ENCODE results near the gene TNFRSF6B. TPM values are rescaled to one million over a fixed set of nuclear protein-coding genes. Genes with fewer than 3 reads are reported as not detected.

The TNFRSF6B gene
- total RNA-seq, 1 donor = not detected

DNA sequence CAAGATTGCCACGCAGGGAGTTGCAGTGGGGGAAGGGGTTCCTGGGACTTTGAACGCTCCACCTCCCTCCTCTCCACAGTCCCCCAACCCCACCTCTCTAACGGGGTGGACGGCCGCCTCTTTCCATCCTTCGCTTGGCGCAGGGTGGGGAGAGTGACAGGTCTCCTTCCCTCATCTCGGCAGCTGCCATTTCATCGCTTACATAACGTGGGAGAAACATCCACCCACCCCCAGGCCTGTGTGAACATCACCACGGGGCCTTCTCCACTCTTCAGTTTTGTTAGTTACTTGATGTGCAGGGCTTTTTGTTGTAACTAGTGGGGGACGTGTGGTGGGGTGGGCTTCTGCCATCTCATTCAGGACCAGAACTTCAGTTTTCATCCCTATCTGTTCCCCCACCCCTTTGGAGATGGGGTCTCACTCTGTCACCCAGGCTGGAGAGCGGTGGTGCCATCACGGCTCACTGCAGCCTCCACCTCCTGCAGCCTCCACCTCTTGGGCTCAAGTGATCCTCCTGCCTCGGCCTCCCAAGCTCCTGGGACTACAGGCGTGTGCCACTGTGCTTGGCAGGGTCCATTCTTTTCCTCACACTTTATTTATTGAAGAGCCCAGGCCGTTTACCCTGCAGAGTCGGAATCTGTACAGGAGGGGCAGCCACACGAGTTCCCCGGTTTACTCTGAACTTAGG, 20.6 kb upstream of the TNFRSF6B start:
- no peaks in the 10 kb centered on the region for H3K27me3 ChIP-seq (ENCODE audit: insufficient read depth, low read length)
- no peak overlapping the region for H3K4me3 ChIP-seq (ENCODE audit: low read length)
- H3K4me1 ChIP-seq (ENCODE audit: insufficient read depth, low read length) = no peaks in the 10 kb centered on the region
- no peaks in the 10 kb centered on the region for H3K9me3 ChIP-seq (ENCODE audit: low read depth, low read length)

DNA sequence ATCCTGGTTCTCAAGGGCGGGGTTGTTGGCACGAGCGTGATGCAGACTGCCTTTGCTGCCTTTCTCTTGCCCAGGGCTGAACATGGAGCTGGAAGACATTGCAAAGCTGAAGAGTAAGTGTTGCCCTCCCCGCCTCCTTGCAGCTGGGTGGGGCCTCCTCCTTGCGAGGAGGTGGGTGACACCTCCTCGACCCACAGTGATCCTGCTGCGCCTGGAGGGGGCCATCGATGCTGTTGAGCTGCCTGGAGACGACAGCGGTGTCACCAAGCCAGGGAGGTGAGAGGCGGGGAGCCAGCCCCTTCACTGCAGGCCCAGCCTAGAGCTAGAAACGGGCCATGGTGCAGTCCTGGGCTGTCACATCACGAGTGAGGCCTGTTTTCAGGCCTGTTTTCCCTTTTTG, 18.4 kb upstream of the TNFRSF6B start:
- no peak overlapping the region for H3K4me3 ChIP-seq (ENCODE audit: low read length)
- H3K4me1 ChIP-seq (ENCODE audit: insufficient read depth, low read length) = no peaks in the 10 kb centered on the region
- H3K27me3 ChIP-seq (ENCODE audit: insufficient read depth, low read length) = no peaks in the 10 kb centered on the region
- H3K9me3 ChIP-seq (ENCODE audit: low read depth, low read length) = no peaks in the 10 kb centered on the region

DNA sequence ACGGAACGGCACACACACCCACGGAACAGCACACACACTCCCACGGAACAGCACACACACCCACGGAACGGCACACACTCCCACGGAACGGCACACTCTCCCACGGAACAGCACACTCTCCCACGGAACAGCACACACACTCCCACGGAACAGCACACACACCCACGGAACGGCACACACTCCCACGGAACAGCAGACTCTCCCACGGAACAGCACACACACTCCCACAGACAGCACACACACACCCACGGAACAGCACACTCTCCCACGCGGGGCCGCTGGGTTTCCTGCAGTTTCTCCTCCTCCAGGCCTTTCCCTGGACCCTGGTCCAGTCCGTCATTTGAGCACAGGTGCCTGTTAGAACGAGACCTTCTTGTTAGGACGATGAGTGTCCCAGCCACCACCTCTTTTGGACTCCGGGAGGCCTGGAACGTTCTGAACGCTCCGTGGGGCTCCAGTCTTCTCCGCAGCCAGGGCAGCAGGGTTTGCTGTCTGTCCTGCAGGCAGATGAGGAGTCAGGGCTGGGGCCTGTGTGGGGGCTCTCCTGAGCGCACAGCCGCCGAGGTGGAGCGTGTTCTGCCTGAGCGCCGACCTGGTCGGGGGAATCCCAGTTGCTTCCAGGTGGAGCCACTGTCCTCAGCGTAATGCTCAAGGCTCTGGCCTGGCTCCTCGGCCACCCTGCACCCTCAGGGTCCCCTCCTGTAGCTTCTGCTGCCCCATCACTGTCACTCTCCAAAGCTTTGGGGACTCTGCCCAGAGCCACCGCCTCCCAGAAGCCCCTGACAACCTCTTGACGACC, 17.6 kb upstream of the TNFRSF6B start:
- H3K27me3 ChIP-seq (ENCODE audit: insufficient read depth, low read length) = no peaks in the 10 kb centered on the region
- no peak overlapping the region for H3K4me3 ChIP-seq (ENCODE audit: low read length)
- H3K4me1 ChIP-seq (ENCODE audit: insufficient read depth, low read length) = no peaks in the 10 kb centered on the region
- no peaks in the 10 kb centered on the region for H3K9me3 ChIP-seq (ENCODE audit: low read depth, low read length)

DNA sequence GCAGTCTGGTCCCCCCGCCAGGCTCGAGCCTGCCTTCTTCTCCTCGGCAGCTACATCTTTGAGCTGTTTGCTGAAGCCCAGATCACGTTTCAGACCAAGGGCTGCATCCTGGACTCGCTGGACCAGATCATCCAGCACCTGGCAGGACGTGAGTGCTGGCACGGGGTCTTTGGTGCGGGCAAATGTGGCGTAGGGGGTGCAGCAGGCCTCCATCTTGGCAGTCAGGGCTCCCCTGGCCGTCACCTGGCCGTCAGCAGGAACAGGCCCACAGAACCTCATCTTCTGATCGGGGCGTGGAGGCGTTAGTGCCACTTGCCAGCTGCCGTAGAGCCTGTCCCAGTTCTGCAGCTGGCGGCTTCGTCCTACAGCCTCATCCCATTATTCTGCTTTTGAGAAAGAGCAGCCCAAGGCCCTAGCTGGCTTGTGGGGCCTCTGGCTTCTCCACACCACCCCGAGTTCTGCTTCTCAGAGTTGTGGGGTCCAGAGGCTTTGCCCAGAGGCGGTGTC, 16.6 kb upstream of the TNFRSF6B start:
- Histone ChIP-seq H3K4me3 (ENCODE audit: low read length) (no peak overlapping the region), H3K27me3 (ENCODE audit: insufficient read depth, low read length) (no peaks in the 10 kb centered on the region), H3K4me1 (ENCODE audit: insufficient read depth, low read length) (peaks cover under 1% of the 10 kb centered on the region), H3K9me3 (ENCODE audit: low read depth, low read length) (no peaks in the 10 kb centered on the region)

DNA sequence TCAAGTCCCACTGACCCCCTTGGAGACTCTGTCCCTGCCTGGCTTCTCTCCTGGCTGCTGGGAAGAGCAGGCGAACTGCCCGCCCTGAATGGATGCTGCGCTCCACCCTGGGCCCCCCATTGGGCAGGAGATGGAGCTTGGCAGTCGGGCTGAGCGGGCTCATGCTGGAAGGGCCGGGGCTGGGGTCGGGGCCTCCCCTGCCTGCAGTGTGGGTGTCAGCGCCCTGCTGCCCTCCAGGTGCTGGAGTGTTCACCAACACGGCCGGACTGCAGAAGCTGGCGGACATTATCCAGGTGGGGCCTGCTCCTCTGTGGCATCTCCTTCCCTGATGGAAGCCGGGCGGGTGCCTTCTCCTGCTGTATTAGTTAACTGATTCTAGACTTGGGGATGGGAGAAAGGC, 16.0 kb upstream of the TNFRSF6B start:
- no peak overlapping the region for H3K4me3 ChIP-seq (ENCODE audit: low read length)
- H3K4me1 ChIP-seq (ENCODE audit: insufficient read depth, low read length) = peaks cover 6% of the 10 kb centered on the region
- H3K27me3 ChIP-seq (ENCODE audit: insufficient read depth, low read length) = no peaks in the 10 kb centered on the region
- no peaks in the 10 kb centered on the region for H3K9me3 ChIP-seq (ENCODE audit: low read depth, low read length)

DNA sequence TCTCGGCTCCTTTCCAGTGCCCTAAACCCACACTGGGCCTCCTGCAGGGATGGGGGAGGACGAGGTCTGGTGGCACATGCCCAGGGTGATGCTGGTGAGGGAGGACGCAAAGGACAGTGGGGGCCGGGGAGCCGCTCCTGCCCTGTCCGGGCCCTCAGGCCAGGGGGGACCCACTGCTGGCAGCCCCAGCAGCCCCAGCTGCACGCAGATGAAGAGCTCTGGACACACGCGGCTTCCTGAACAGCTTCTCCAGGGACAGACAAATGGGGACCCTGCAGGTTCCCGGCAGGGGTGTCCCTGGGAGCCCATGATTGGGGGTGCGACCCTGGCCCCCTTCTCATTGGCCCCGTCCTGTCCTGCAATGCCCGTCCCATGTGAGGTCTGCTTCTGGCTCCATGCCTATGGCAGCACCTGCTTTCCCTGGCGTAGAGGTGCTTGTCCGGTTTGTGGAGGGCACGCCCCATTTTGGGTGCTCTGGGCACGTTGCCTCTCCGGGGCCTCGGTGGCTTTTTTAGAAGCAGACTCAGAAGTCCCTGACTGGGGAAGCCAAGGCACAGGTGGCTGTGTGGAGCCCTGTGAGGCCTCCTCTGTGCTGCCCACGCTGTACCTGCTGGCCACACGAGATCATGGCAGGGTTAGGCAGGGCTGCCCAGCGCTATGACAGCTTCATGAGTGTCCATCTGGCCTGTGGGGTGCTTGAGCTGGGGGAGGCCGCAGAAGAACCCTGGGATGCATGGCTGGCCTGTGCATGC, 15.4 kb upstream of the TNFRSF6B start:
- peaks cover 12% of the 10 kb centered on the region for H3K4me1 ChIP-seq (ENCODE audit: insufficient read depth, low read length)
- H3K9me3 ChIP-seq (ENCODE audit: low read depth, low read length) = no peaks in the 10 kb centered on the region
- H3K4me3 ChIP-seq (ENCODE audit: low read length) = no peak overlapping the region
- H3K27me3 ChIP-seq (ENCODE audit: insufficient read depth, low read length) = no peaks in the 10 kb centered on the region

DNA sequence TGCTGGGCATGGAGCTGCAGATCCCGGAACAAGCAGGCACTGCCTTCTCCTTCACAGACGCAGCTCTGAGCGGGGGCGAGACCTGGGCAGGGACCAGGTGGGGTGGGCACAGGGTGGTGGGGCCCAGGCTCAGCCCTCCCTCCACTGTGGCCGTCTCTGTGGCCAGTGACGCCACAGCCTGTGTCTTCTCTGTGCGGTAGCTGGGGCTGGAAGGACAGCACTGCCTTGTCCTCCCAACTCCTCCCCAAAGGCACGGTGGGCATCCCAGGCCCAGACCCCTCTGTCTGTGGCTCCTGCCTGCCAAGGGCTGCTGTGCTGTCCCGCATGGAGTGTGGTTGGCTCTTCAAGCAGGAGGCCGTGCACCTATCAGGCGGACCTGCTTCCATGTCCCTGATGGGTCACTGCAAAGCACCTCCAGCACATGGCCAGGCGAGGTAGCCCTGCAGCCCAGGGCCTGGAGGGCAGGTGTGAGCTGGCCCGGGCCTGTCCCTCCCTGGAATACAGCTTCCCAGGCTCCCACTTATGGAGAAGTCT, 14.8 kb upstream of the TNFRSF6B start:
- Histone ChIP-seq H3K9me3 (ENCODE audit: low read depth, low read length) (no peaks in the 10 kb centered on the region), H3K4me1 (ENCODE audit: insufficient read depth, low read length) (peaks cover 19% of the 10 kb centered on the region), H3K27me3 (ENCODE audit: insufficient read depth, low read length) (no peaks in the 10 kb centered on the region), H3K4me3 (ENCODE audit: low read length) (no peak overlapping the region)

DNA sequence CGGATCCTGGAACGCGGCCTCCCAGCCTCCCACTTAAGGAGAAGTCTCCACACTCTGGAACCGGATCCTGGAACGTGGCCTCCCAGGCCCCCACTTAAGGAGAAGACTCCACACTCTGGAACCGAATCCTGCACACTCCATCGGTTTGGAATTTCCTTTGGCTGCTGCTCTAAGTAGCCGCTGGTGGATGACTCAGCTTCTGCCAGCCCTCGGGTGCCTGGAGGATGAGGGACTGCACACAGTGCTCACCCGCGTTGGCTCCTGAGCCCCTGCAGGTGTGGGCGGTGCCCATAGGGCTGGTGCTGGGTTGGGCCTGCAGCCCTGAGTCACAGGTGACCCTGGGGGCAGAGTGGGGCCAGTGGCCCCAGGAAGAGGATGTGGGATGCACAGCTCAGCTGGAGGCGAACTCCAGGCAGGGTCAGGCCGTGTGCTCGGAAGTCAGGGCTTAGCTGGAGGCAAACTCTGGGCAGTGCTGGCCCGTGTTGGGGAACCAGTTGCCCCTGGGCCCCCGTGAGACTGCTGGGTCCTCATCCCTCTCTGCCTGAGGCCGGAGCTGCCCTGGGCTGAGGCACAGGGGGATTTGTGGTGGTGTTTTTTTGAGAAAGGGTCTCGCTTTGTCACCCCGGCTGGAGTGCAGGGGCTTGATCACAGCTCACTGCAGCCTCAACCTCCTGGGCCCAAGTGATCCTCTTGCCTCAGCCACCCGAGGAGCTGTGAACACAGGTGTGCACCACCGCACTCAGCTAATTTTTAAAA, 13.9 kb upstream of the TNFRSF6B start:
- Histone ChIP-seq H3K4me3 (ENCODE audit: low read length) (no peak overlapping the region), H3K4me1 (ENCODE audit: insufficient read depth, low read length) (peaks cover 27% of the 10 kb centered on the region), H3K9me3 (ENCODE audit: low read depth, low read length) (no peaks in the 10 kb centered on the region), H3K27me3 (ENCODE audit: insufficient read depth, low read length) (no peaks in the 10 kb centered on the region)

DNA sequence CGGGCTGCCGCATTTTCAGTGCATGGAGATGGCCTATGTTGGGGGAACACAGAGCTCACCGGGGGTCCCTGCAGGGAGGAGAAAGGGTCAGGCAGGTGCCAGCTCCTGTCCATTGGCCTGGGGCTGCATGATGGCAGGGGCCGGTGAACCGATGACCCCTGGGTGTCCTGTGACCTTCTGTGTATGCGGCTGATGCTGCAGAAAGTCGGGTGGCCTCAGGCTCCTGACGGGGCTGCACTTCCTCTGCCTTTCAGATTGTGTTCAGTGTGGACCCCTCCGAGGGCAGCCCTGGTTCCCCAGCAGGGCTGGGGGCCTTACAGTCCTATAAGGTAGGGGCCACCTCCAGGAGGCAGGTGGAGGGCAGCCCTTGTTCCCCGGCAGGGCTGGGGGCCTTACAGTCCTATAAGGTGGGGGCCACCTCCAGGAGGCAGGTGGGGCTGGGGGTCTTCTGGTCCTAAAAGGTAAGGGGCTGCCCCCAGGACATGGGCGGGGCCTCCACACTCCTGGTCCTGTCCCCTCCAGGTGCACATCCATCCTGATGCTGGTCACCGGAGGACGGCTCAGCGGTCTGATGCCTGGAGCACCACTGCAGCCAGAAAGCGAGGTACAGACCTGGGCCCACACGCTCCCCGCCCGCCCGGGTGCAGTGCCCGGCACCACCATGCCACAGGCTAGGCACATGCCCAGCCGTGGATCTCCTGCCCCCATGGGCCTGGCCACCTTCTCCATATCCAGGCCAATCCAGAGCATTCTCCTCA, 11.0 kb upstream of the TNFRSF6B start:
- no peaks in the 10 kb centered on the region for H3K9me3 ChIP-seq (ENCODE audit: low read depth, low read length)
- H3K4me1 ChIP-seq (ENCODE audit: insufficient read depth, low read length) = peaks cover 33% of the 10 kb centered on the region
- H3K27me3 ChIP-seq (ENCODE audit: insufficient read depth, low read length) = no peaks in the 10 kb centered on the region
- H3K4me3 ChIP-seq (ENCODE audit: low read length) = no peak overlapping the region

DNA sequence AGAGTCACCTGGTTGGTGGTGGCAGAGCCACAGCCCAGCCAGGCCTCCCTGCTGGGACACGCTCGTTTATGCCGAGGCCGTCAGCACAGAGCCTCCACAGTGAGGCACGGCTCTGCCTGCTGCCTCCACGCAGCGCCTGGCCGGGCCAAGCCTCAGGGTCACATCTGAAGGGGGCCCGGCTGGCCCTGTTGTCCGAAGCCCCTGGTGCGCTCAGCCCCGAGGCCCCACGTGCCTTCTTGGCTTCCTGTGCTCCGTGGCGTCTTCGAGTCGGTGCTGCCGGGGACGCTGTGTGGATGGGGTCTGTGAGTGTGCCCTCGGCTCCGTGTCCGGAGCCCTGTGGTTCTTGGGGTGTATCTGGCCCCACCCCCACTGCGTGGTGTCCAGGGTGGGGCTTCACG, 10.4 kb upstream of the TNFRSF6B start:
- H3K9me3 ChIP-seq (ENCODE audit: low read depth, low read length) = no peaks in the 10 kb centered on the region
- H3K4me3 ChIP-seq (ENCODE audit: low read length) = no peak overlapping the region
- H3K27me3 ChIP-seq (ENCODE audit: insufficient read depth, low read length) = no peaks in the 10 kb centered on the region
- H3K4me1 ChIP-seq (ENCODE audit: insufficient read depth, low read length) = peaks cover 33% of the 10 kb centered on the region

DNA sequence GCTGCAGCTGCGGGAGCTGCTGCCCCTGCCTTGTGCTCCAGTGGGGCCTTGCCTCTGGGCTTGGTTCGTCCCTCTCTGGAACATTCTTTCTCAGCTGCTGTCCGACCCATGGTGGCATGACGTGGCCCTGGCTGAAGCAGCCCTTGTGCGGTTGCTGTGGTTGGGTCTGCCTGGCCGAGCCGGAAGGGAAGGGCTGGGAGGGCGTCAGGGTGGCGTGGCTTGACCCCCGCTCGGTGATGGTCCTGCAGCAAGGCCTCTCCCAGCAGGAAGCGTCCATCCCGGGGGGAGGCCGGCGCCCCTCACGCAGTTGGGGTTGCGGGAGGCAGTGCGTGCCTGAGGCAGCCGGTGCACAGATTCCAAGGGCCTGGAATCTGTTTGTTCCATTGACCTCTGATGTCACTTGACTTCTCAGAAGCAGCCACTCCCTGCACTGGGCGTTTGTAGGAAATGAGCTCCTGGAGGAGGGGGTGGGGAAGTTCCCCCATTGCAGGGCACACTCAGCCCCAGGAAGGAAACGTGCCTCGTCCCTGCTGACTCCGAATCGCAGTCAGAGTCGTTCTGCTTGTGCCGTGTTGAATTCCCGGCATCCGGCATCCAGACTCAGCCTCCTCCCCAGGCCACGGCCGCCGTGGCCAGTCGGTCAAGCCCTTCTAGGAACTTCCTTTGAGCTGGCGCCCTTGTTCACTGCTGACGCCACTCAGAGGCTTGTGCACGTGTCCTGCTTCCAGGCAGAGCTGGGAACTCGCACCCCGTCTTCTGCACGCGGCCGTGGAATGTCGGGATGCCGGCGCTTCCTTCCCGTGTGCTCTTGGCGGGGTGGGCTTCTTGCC, 9.7 kb upstream of the TNFRSF6B start:
- Histone ChIP-seq H3K4me1 (ENCODE audit: insufficient read depth, low read length) (peaks cover 33% of the 10 kb centered on the region), H3K4me3 (ENCODE audit: low read length) (no peak overlapping the region), H3K27me3 (ENCODE audit: insufficient read depth, low read length) (no peaks in the 10 kb centered on the region), H3K9me3 (ENCODE audit: low read depth, low read length) (no peaks in the 10 kb centered on the region)

DNA sequence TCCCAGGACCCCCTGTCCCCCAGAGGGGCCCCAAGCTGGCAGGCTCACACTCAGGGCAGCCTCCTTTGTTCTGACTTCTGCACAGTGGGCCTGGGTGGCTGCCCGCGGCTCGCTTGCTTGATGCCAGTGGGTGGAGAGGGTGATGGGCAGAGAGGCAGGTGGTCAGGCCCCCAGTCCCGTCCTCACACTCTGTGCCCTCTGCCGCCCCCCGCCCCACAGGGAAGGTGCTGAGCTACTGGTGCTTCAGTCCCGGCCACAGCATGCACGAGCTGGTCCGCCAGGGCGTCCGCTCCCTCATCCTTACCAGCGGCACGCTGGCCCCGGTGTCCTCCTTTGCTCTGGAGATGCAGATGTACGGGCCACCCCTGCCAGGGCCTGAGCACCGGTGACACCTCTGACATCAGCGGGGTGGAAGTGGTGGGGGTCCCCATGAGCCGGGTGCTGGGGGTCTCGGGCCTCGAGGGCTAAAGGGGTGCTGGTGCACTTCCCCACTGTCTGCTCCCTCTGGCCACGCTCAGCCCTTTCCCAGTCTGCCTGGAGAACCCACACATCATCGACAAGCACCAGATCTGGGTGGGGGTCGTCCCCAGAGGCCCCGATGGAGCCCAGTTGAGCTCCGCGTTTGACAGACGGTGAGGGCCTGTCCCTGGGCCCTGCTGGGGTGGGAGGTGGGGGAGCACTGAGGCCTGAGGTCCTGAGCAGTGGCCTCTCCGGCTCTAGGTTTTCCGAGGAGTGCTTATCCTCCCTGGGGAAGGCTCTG, 8.9 kb upstream of the TNFRSF6B start:
- Histone ChIP-seq H3K9me3 (ENCODE audit: low read depth, low read length) (no peaks in the 10 kb centered on the region), H3K4me1 (ENCODE audit: insufficient read depth, low read length) (peaks cover 33% of the 10 kb centered on the region), H3K27me3 (ENCODE audit: insufficient read depth, low read length) (no peaks in the 10 kb centered on the region), H3K4me3 (ENCODE audit: low read length) (no peak overlapping the region)
